SU-DHL-6 (cell line): Measurements from ENCODE around the gene SNED1.

Experiments
- CTCF ChIP-seq: fragments of 200-600 bp; sonication (generic); IDR thresholded peaks from one replicate; pipeline ENCODE4 v1.5.1; 2017; ENCODE audit warnings: antibody characterized with exemption, mild to moderate bottlenecking, low read length, moderate library complexity; ENCODE audit not compliant: insufficient read depth, poor library complexity, severe bottlenecking
- EZH2phosphoT487 ChIP-seq: fragments of 200-600 bp; sonication (generic), shearing (Covaris generic); conservative IDR thresholded peaks from 2 replicates; pipeline ENCODE4 v1.6.1; 2018; ENCODE audit warnings: mild to moderate bottlenecking, antibody characterized with exemption, low read length, moderate library complexity, mixed read lengths

GRCh38 chr2:241134711-241135110 is 136.3 kb downstream of the SNED1 start:
- no peak for TF ChIP-seq CTCF
- TF ChIP-seq EZH2phosphoT487: no peak
